ENCODE data around the gene NEK11.

- no peak for TF ChIP-seq GATA2 (IDR thresholded peaks at IDR 0.05; ENCODE audit: low read depth, low read length)
- no peak for TF ChIP-seq GATA3 (IDR thresholded peaks at IDR 0.05; ENCODE audit: low read depth, low read length)
These were observed 19.4 kb upstream of the NEK11 start for GRCh38 chr3:131007256-131007655.
